Mesendoderm (in vitro differentiated cells): ENCODE data around the gene HOXB5.

Experiments used
- DNase-seq: peaks from one replicate; pipeline ENCODE4 v3.0.0; 2013
- H2AK5ac ChIP-seq: 2 replicates; pipeline ENCODE4 v1.6.1; 2013; ENCODE audit warnings: low read length, inconsistent platforms
- H2BK120ac ChIP-seq: 2 replicates; pipeline ENCODE4 v1.6.1; 2013; ENCODE audit warnings: low read depth, mild to moderate bottlenecking, low read length, moderate library complexity, mixed read lengths
- H2BK15ac ChIP-seq: replicated peaks from 2 replicates; pipeline ENCODE4 v1.6.1; 2013; ENCODE audit warnings: low read depth, mild to moderate bottlenecking, moderate library complexity
- H2BK5ac ChIP-seq: 2 replicates; pipeline ENCODE4 v1.6.1; 2013; ENCODE audit warnings: low read length, inconsistent platforms
- H3K18ac ChIP-seq: 2 replicates; pipeline ENCODE4 v1.6.1; 2013; ENCODE audit warnings: mild to moderate bottlenecking, low read length, mixed read lengths
- H3K23ac ChIP-seq: one replicate; pipeline ENCODE4 v1.6.1; 2013; ENCODE audit warnings: low read length
- H3K27ac ChIP-seq: 2 replicates; pipeline ENCODE4 v1.5.1; 2013; ENCODE audit warnings: low read depth, mild to moderate bottlenecking, inconsistent platforms, low read length, moderate library complexity
- H3K27me3 ChIP-seq: 2 replicates; pipeline ENCODE4 v1.6.1; 2013; ENCODE audit warnings: low read length, control low read depth, mild to moderate bottlenecking, inconsistent platforms; ENCODE audit not compliant: insufficient read depth, poor library complexity
- H3K36me3 ChIP-seq: 2 replicates; pipeline ENCODE4 v1.6.1; 2013; ENCODE audit warnings: low read length, inconsistent platforms; ENCODE audit not compliant: control insufficient read depth, insufficient read depth
- H3K4ac ChIP-seq: one replicate; pipeline ENCODE4 v1.6.1; 2013; ENCODE audit warnings: low read depth, mild to moderate bottlenecking, low read length, moderate library complexity
- H3K4me1 ChIP-seq: 2 replicates; pipeline ENCODE4 v1.6.1; 2013; ENCODE audit warnings: low read depth, low read length, inconsistent platforms; ENCODE audit not compliant: control insufficient read depth
- H3K4me2 ChIP-seq: 2 replicates; pipeline ENCODE4 v1.6.1; 2013; ENCODE audit warnings: low read length
- H3K4me3 ChIP-seq: 2 replicates; pipeline ENCODE4 v1.5.1; 2013; ENCODE audit warnings: mild to moderate bottlenecking, low read length
- H3K56ac ChIP-seq: one replicate; pipeline ENCODE4 v1.6.1; 2013; ENCODE audit warnings: low read length
- H3K79me1 ChIP-seq: 2 replicates; pipeline ENCODE4 v1.6.1; 2013; ENCODE audit warnings: low read length, inconsistent platforms
- H3K79me2 ChIP-seq: 2 replicates; pipeline ENCODE4 v1.6.1; 2013; ENCODE audit warnings: mild to moderate bottlenecking, low read length; ENCODE audit not compliant: control insufficient read depth, insufficient read depth
- H3K9ac ChIP-seq: 2 replicates; pipeline ENCODE4 v1.6.1; 2013; ENCODE audit warnings: low read length, inconsistent platforms
- H4K5ac ChIP-seq: one replicate; pipeline ENCODE4 v1.6.1; 2013; ENCODE audit warnings: low read length
- H4K8ac ChIP-seq: one replicate; pipeline ENCODE4 v1.6.1; 2013; ENCODE audit warnings: low read depth, mild to moderate bottlenecking, control low read depth, low read length, moderate library complexity
- WGBS: extraction: QIAGEN DNeasy Blood & Tissue Kit; methylation state at CpG from one replicate; pipeline ENCODE4 v1.1.7; 2013; ENCODE audit warnings: low lambda C conversion rate, missing lambda C conversion rate; ENCODE audit not compliant: insufficient coverage; ENCODE audit errors: extremely low coverage; 5-methylcytosine and 5-hydroxymethylcytosine counted together

The HOXB5 gene

GRCh38 chr17:48609759-48610281 lies 16.2 kb upstream of the HOXB5 start:
- no peak overlapping the region for H3K4me2 ChIP-seq
- no peak overlapping the region for H4K5ac ChIP-seq
- WGBS: no CpG with 5 or more reads among the region's 15 CpGs
- no peak for DNase-seq
- H3K9ac ChIP-seq: no peak overlapping the region
- H3K4ac ChIP-seq: no peak overlapping the region
- no peaks in the 10 kb centered on the region for H3K79me1 ChIP-seq
- no peak overlapping the region for H3K23ac ChIP-seq
- H2AK5ac ChIP-seq: no peak overlapping the region
- H3K18ac ChIP-seq: no peak overlapping the region
- no peak overlapping the region for H3K4me3 ChIP-seq
- no peak overlapping the region for H2BK5ac ChIP-seq
- peaks cover 87% of the 10 kb centered on the region for H3K27me3 ChIP-seq
- H3K36me3 ChIP-seq: no peaks in the 10 kb centered on the region
- H4K8ac ChIP-seq: no peak overlapping the region
- no peak overlapping the region for H2BK120ac ChIP-seq
- peak overlapping the region; percentile 67 for H3K56ac ChIP-seq
- no peak overlapping the region for H3K27ac ChIP-seq
- H3K4me1 ChIP-seq: no peaks in the 10 kb centered on the region
- H2BK15ac ChIP-seq: no peak overlapping the region
- no peaks in the 10 kb centered on the region for H3K79me2 ChIP-seq

- Histone ChIP-seq H3K79me2 (no peaks in the 10 kb centered on the region), H3K56ac (no peak overlapping the region), H3K4me1 (no peaks in the 10 kb centered on the region), H3K4me2 (no peak overlapping the region), H3K36me3 (no peaks in the 10 kb centered on the region), H3K79me1 (no peaks in the 10 kb centered on the region), H3K18ac (no peak overlapping the region), H3K27me3 (peaks cover 89% of the 10 kb centered on the region), H2AK5ac (no peak overlapping the region), H3K4me3 (no peak overlapping the region), H3K9ac (no peak overlapping the region), H4K8ac (no peak overlapping the region), H2BK5ac (no peak overlapping the region), H4K5ac (no peak overlapping the region), H2BK15ac (no peak overlapping the region), H3K23ac (no peak overlapping the region), H2BK120ac (no peak overlapping the region), H3K27ac (no peak overlapping the region), H3K4ac (no peak overlapping the region)
- DNase-seq: no peak
Measured at GRCh38 chr17:48609033-48609432, 15.5 kb upstream of the HOXB5 start.

- no peak overlapping the region for H3K27ac ChIP-seq
- H2BK120ac ChIP-seq: no peak overlapping the region
- H3K27me3 ChIP-seq: peaks cover 89% of the 10 kb centered on the region
- H4K5ac ChIP-seq: no peak overlapping the region
- no peak overlapping the region for H2AK5ac ChIP-seq
- no CpG with 5 or more reads among the region's 1 CpG for WGBS
- H3K56ac ChIP-seq: no peak overlapping the region
- H3K23ac ChIP-seq: no peak overlapping the region
- H3K18ac ChIP-seq: no peak overlapping the region
- H3K36me3 ChIP-seq: no peaks in the 10 kb centered on the region
- H3K4me2 ChIP-seq: no peak overlapping the region
- H4K8ac ChIP-seq: no peak overlapping the region
- H2BK5ac ChIP-seq: no peak overlapping the region
- no peaks in the 10 kb centered on the region for H3K79me1 ChIP-seq
- no peak overlapping the region for H3K9ac ChIP-seq
- DNase-seq: no peak
- no peak overlapping the region for H3K4me3 ChIP-seq
- H3K79me2 ChIP-seq: no peaks in the 10 kb centered on the region
- no peak overlapping the region for H2BK15ac ChIP-seq
- no peak overlapping the region for H3K4ac ChIP-seq
- H3K4me1 ChIP-seq: no peaks in the 10 kb centered on the region
Measured at GRCh38 chr17:48608494-48608834, 14.9 kb upstream of the HOXB5 start.

GRCh38 chr17:48606892-48607614 lies 13.5 kb upstream of the HOXB5 start:
- Histone ChIP-seq H2AK5ac (no peak overlapping the region), H3K79me1 (no peaks in the 10 kb centered on the region), H3K27ac (no peak overlapping the region), H4K8ac (no peak overlapping the region), H3K36me3 (no peaks in the 10 kb centered on the region), H3K27me3 (peaks cover 89% of the 10 kb centered on the region), H3K4me1 (no peaks in the 10 kb centered on the region), H3K79me2 (no peaks in the 10 kb centered on the region), H2BK5ac (no peak overlapping the region), H3K56ac (no peak overlapping the region), H3K18ac (no peak overlapping the region), H3K4ac (no peak overlapping the region), H3K23ac (no peak overlapping the region), H3K9ac (no peak overlapping the region), H4K5ac (no peak overlapping the region), H3K4me2 (no peak overlapping the region), H3K4me3 (no peak overlapping the region), H2BK15ac (no peak overlapping the region), H2BK120ac (no peak overlapping the region)
- WGBS: no CpG with 5 or more reads among the region's 9 CpGs
- no peak for DNase-seq

- Histone ChIP-seq H3K36me3 (no peaks in the 10 kb centered on the region), H3K23ac (no peak overlapping the region), H2BK15ac (no peak overlapping the region), H3K18ac (no peak overlapping the region), H3K4me3 (no peak overlapping the region), H2AK5ac (no peak overlapping the region), H3K9ac (no peak overlapping the region), H4K8ac (no peak overlapping the region), H3K4ac (no peak overlapping the region), H3K27me3 (peaks cover 90% of the 10 kb centered on the region), H3K79me1 (no peaks in the 10 kb centered on the region), H3K4me2 (no peak overlapping the region), H3K4me1 (peaks cover 4% of the 10 kb centered on the region), H3K56ac (no peak overlapping the region), H2BK5ac (no peak overlapping the region), H4K5ac (no peak overlapping the region), H2BK120ac (no peak overlapping the region), H3K79me2 (no peaks in the 10 kb centered on the region), H3K27ac (no peak overlapping the region)
- no peak for DNase-seq
- no CpG with 5 or more reads among the region's 41 CpGs for WGBS
Measured at GRCh38 chr17:48605991-48606891, 12.7 kb upstream of the HOXB5 start.
